ENCODE measurements around the gene ANXA5.

GRCh38 chr4:121651597-121651996 lies 45.2 kb downstream of the ANXA5 start:
- TF ChIP-seq, protein P1, sequence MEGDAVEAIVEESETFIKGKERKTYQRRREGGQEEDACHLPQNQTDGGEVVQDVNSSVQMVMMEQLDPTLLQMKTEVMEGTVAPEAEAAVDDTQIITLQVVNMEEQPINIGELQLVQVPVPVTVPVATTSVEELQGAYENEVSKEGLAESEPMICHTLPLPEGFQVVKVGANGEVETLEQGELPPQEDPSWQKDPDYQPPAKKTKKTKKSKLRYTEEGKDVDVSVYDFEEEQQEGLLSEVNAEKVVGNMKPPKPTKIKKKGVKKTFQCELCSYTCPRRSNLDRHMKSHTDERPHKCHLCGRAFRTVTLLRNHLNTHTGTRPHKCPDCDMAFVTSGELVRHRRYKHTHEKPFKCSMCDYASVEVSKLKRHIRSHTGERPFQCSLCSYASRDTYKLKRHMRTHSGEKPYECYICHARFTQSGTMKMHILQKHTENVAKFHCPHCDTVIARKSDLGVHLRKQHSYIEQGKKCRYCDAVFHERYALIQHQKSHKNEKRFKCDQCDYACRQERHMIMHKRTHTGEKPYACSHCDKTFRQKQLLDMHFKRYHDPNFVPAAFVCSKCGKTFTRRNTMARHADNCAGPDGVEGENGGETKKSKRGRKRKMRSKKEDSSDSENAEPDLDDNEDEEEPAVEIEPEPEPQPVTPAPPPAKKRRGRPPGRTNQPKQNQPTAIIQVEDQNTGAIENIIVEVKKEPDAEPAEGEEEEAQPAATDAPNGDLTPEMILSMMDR (IDR thresholded peaks at IDR 0.05), result no peak
- no peak for TF ChIP-seq POLR2A (IDR thresholded peaks at IDR 0.05)
